ENCODE data around the gene FMNL2. TPM values are rescaled to one million over a fixed set of nuclear protein-coding genes. Genes with fewer than 3 reads are reported as not detected.

The FMNL2 gene
- total and polyA plus RNA-seq, 4 donors = 18.8 to 81.4 (median 38.4) TPM

DNA sequence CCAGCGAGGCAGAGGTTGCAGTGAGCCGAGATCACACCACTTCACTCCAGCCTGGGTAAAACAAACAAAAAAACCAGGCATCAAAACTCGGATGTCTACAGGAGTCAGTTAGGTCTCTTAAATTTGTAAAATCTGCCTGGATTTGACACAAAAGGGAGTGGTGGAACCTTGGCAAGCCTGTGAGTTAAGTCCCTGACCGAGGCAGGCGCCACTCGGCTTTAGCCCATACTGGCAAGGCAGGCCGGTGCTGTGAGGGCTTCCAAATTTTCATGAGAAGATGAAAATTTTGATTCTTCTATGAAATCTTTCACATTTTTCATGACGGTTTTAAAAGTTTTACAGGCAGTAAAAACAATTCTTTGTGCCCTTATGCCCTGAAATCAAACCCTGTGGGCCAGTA is 165.8 kb downstream of the FMNL2 start:
- ATAC-seq (ENCODE audit: insufficient read depth, low FRiP score) = no peak
- Histone ChIP-seq H3K9me3 (ENCODE audit: control insufficient read depth in 4 of 4, insufficient read depth in 3 of 4, low read length in 3 of 4) (no peaks in the 10 kb centered on the region), H3K27ac (ENCODE audit: low read depth in 1 of 2, low read length in 1 of 2) (peak overlapping the region in 1 of 2 donors; percentile 51), H3K4me1 (ENCODE audit: control insufficient read depth in 5 of 5, insufficient read depth in 5 of 5, low read length in 5 of 5) (peaks cover 2 to 17% (median 12%) of the 10 kb centered on the region in 5 donors), H3K36me3 (ENCODE audit: control insufficient read depth in 4 of 4, insufficient read depth in 4 of 4, low read length in 4 of 4) (no peaks in the 10 kb centered on the region), H3K4me3 (no peak overlapping the region), H3K9ac (ENCODE audit: insufficient read depth in 1 of 2, low read length in 2 of 2) (no peak overlapping the region), H3K27me3 (ENCODE audit: control insufficient read depth in 3 of 3, insufficient read depth in 3 of 3, low read length in 2 of 3) (no peaks in the 10 kb centered on the region)
- TF ChIP-seq, protein P1, sequence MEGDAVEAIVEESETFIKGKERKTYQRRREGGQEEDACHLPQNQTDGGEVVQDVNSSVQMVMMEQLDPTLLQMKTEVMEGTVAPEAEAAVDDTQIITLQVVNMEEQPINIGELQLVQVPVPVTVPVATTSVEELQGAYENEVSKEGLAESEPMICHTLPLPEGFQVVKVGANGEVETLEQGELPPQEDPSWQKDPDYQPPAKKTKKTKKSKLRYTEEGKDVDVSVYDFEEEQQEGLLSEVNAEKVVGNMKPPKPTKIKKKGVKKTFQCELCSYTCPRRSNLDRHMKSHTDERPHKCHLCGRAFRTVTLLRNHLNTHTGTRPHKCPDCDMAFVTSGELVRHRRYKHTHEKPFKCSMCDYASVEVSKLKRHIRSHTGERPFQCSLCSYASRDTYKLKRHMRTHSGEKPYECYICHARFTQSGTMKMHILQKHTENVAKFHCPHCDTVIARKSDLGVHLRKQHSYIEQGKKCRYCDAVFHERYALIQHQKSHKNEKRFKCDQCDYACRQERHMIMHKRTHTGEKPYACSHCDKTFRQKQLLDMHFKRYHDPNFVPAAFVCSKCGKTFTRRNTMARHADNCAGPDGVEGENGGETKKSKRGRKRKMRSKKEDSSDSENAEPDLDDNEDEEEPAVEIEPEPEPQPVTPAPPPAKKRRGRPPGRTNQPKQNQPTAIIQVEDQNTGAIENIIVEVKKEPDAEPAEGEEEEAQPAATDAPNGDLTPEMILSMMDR (IDR thresholded peaks at IDR 0.05; ENCODE audit: control extremely low read depth, extremely low read depth) = no peak
- no peak for DNase-seq
- WGBS, 2 donors = 87 to 93% methylated on average over 8 of the region's 8 CpGs

- H3K9me3 ChIP-seq (ENCODE audit: control insufficient read depth in 4 of 4, insufficient read depth in 3 of 4, low read length in 3 of 4) = no peaks in the 10 kb centered on the region
- no peak for DNase-seq
- no peaks in the 10 kb centered on the region for H3K36me3 ChIP-seq (ENCODE audit: control insufficient read depth in 4 of 4, insufficient read depth in 4 of 4, low read length in 4 of 4)
- TF ChIP-seq, protein P1 (IDR thresholded peaks at IDR 0.05; ENCODE audit: control extremely low read depth, extremely low read depth) = no peak
- no peak for ATAC-seq (ENCODE audit: insufficient read depth, low FRiP score)
- H3K27ac ChIP-seq (ENCODE audit: low read depth in 1 of 2, low read length in 1 of 2) = no peak overlapping the region
- no peak overlapping the region for H3K4me3 ChIP-seq
- no peak overlapping the region for H3K9ac ChIP-seq (ENCODE audit: insufficient read depth in 1 of 2, low read length in 2 of 2)
- 94 to 96% methylated on average over 5 of the region's 5 CpGs for WGBS, 2 donors
- no peaks in the 10 kb centered on the region for H3K27me3 ChIP-seq (ENCODE audit: control insufficient read depth in 3 of 3, insufficient read depth in 3 of 3, low read length in 2 of 3)
- peaks cover 2 to 17% (median 12%) of the 10 kb centered on the region in 5 donors for H3K4me1 ChIP-seq (ENCODE audit: control insufficient read depth in 5 of 5, insufficient read depth in 5 of 5, low read length in 5 of 5)
Observed at GRCh38 chr2:152501666-152502065, 166.7 kb downstream of the FMNL2 start.

DNA sequence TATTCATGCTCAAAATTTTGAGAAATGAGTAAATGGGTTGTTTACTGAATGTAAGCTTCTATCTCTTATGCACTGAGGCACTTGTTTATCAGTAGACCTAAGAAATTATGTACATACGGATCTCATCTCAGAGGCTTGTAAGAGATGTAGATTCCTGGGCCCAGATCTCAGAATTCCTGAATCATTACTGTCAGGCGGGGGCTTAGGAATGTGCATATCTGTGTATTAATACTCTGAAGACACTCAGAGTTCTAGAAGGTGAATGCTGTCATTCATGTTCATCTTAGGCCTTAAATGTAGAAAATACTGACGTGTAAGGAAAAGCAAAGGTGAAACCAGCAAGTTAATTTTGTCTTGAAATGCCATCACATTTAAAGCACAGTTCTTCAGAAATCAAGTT is 169.6 kb downstream of the FMNL2 start:
- Histone ChIP-seq H3K27ac (ENCODE audit: low read depth in 1 of 2, low read length in 1 of 2) (no peak overlapping the region), H3K4me3 (no peak overlapping the region), H3K9me3 (ENCODE audit: control insufficient read depth in 4 of 4, insufficient read depth in 3 of 4, low read length in 3 of 4) (no peaks in the 10 kb centered on the region), H3K27me3 (ENCODE audit: control insufficient read depth in 3 of 3, insufficient read depth in 3 of 3, low read length in 2 of 3) (no peaks in the 10 kb centered on the region), H3K36me3 (ENCODE audit: control insufficient read depth in 4 of 4, insufficient read depth in 4 of 4, low read length in 4 of 4) (no peaks in the 10 kb centered on the region), H3K4me1 (ENCODE audit: control insufficient read depth in 5 of 5, insufficient read depth in 5 of 5, low read length in 5 of 5) (peaks cover 0 to 15% (median 12%) of the 10 kb centered on the region in 5 donors), H3K9ac (ENCODE audit: insufficient read depth in 1 of 2, low read length in 2 of 2) (no peak overlapping the region)
- TF ChIP-seq, protein P1 (IDR thresholded peaks at IDR 0.05; ENCODE audit: control extremely low read depth, extremely low read depth) = no peak
- WGBS, 2 donors = 85 to 86% methylated on average over 3 of the region's 3 CpGs
- DNase-seq = no peak
- ATAC-seq (ENCODE audit: insufficient read depth, low FRiP score) = no peak

- Histone ChIP-seq H3K4me1 (ENCODE audit: control insufficient read depth in 5 of 5, insufficient read depth in 5 of 5, low read length in 5 of 5) (peaks cover 0 to 11% (median 5%) of the 10 kb centered on the region in 5 donors), H3K4me3 (no peak overlapping the region), H3K9me3 (ENCODE audit: control insufficient read depth in 4 of 4, insufficient read depth in 3 of 4, low read length in 3 of 4) (no peaks in the 10 kb centered on the region), H3K36me3 (ENCODE audit: control insufficient read depth in 4 of 4, insufficient read depth in 4 of 4, low read length in 4 of 4) (no peaks in the 10 kb centered on the region), H3K27ac (ENCODE audit: low read depth in 1 of 2, low read length in 1 of 2) (peak overlapping the region in 1 of 2 donors; percentile 63), H3K27me3 (ENCODE audit: control insufficient read depth in 3 of 3, insufficient read depth in 3 of 3, low read length in 2 of 3) (no peaks in the 10 kb centered on the region), H3K9ac (ENCODE audit: insufficient read depth in 1 of 2, low read length in 2 of 2) (no peak overlapping the region)
- no peak for DNase-seq
- WGBS, 2 donors = 75 to 81% methylated on average over 9 of the region's 9 CpGs
- peak; percentile 66 for ATAC-seq (ENCODE audit: insufficient read depth, low FRiP score)
- TF ChIP-seq, protein P1 (IDR thresholded peaks at IDR 0.05; ENCODE audit: control extremely low read depth, extremely low read depth) = no peak
Observed at GRCh38 chr2:152505495-152505906, 170.5 kb downstream of the FMNL2 start.
